ENCODE results near the gene IGF2R. TPM values are rescaled to one million over a fixed set of nuclear protein-coding genes. Genes with fewer than 3 reads are reported as not detected.

Gene IGF2R
- total RNA-seq, 4 donors from 2014 or later: 48.8 to 106 (median 92.3) TPM

GRCh38 chr6:160078883-160079685 lies 110.2 kb downstream of the IGF2R start:
- H3K9me3 ChIP-seq: no peaks in the 10 kb centered on the region
- no peak overlapping the region for H3K27ac ChIP-seq
- no peaks in the 10 kb centered on the region for H3K27me3 ChIP-seq
- 97% methylated on average over 23 of the region's 23 CpGs; no CpG with 5 or more reads in 1 of the 2 donors for WGBS, 2 donors (ENCODE audit: low coverage in 1 of 2)
- intact Hi-C loops (cut with DNase I; ENCODE audit: low total_unique reads) (no loop called here), in situ Hi-C loops (cut with MboI; ENCODE audit: low pct_ligation_motif_present in 1 of 4, low pct_unique_long_range_greater_than_20kb in 1 of 4, low sequenced_read_pairs in 3 of 4) (no loop called here)
- TF ChIP-seq, protein P1, sequence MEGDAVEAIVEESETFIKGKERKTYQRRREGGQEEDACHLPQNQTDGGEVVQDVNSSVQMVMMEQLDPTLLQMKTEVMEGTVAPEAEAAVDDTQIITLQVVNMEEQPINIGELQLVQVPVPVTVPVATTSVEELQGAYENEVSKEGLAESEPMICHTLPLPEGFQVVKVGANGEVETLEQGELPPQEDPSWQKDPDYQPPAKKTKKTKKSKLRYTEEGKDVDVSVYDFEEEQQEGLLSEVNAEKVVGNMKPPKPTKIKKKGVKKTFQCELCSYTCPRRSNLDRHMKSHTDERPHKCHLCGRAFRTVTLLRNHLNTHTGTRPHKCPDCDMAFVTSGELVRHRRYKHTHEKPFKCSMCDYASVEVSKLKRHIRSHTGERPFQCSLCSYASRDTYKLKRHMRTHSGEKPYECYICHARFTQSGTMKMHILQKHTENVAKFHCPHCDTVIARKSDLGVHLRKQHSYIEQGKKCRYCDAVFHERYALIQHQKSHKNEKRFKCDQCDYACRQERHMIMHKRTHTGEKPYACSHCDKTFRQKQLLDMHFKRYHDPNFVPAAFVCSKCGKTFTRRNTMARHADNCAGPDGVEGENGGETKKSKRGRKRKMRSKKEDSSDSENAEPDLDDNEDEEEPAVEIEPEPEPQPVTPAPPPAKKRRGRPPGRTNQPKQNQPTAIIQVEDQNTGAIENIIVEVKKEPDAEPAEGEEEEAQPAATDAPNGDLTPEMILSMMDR (IDR thresholded peaks at IDR 0.05): no peak
- no peak for TF ChIP-seq POLR2AphosphoS5 (IDR thresholded peaks at IDR 0.05)
- no peak for TF ChIP-seq POLR2A (IDR thresholded peaks at IDR 0.05)
- no peak for TF ChIP-seq EP300 (IDR thresholded peaks at IDR 0.05; ENCODE audit: low read depth)
- DNase-seq: no peak
- H3K4me3 ChIP-seq: no peak overlapping the region
- H3K36me3 ChIP-seq: peaks cover 0 to 58% (median 13%) of the 10 kb centered on the region in 4 donors
- H3K4me1 ChIP-seq: no peaks in the 10 kb centered on the region

GRCh38 chr6:160079686-160080043 lies 110.8 kb downstream of the IGF2R start:
- H3K4me3 ChIP-seq: no peak overlapping the region
- no peaks in the 10 kb centered on the region for H3K4me1 ChIP-seq
- no peak overlapping the region for H3K27ac ChIP-seq
- no peaks in the 10 kb centered on the region for H3K9me3 ChIP-seq
- in situ Hi-C loops (cut with MboI; ENCODE audit: low pct_ligation_motif_present in 1 of 4, low pct_unique_long_range_greater_than_20kb in 1 of 4, low sequenced_read_pairs in 3 of 4): loop anchor here in 1 of 4 donors (10.0 kb wide), 1 partner anchor 375 kb away; no protein-coding TSS in a partner anchor
- intact Hi-C loops (cut with DNase I; ENCODE audit: low total_unique reads): no loop called here
- H3K27me3 ChIP-seq: no peaks in the 10 kb centered on the region
- DNase-seq: no peak
- H3K36me3 ChIP-seq: peaks cover 0 to 58% (median 15%) of the 10 kb centered on the region in 4 donors
- TF ChIP-seq POLR2A (IDR thresholded peaks at IDR 0.05) (no peak), POLR2AphosphoS5 (IDR thresholded peaks at IDR 0.05) (no peak), EP300 (IDR thresholded peaks at IDR 0.05; ENCODE audit: low read depth) (no peak)
- TF ChIP-seq, protein P1 (IDR thresholded peaks at IDR 0.05): no peak
- 95 to 100% methylated on average over 2 to 12 of the region's 12 CpGs for WGBS, 2 donors (ENCODE audit: low coverage in 1 of 2)

- in situ Hi-C loops (cut with MboI; ENCODE audit: low pct_ligation_motif_present in 1 of 4, low pct_unique_long_range_greater_than_20kb in 1 of 4, low sequenced_read_pairs in 3 of 4) (loop anchor here in 1 of 4 donors (10.0 kb wide), 1 partner anchor 375 kb away; no protein-coding TSS in a partner anchor), intact Hi-C loops (cut with DNase I; ENCODE audit: low total_unique reads) (no loop called here)
These were observed 111.2 kb downstream of the IGF2R start for GRCh38 chr6:160080097-160080496.

GRCh38 chr6:160081398-160081797 lies 112.5 kb downstream of the IGF2R start:
- no peaks in the 10 kb centered on the region for H3K27me3 ChIP-seq
- H3K36me3 ChIP-seq: peaks cover 0 to 55% (median 20%) of the 10 kb centered on the region in 4 donors
- DNase-seq: no peak
- H3K9me3 ChIP-seq: no peaks in the 10 kb centered on the region
- H3K4me3 ChIP-seq: no peak overlapping the region
- in situ Hi-C loops (cut with MboI; ENCODE audit: low pct_ligation_motif_present in 1 of 4, low pct_unique_long_range_greater_than_20kb in 1 of 4, low sequenced_read_pairs in 3 of 4): loop anchor here in 1 of 4 donors (10.0 kb wide), 1 partner anchor 373 kb away; no protein-coding TSS in a partner anchor
- intact Hi-C loops (cut with DNase I; ENCODE audit: low total_unique reads): no loop called here
- 93 to 98% methylated on average over 5 to 11 of the region's 11 CpGs for WGBS, 2 donors (ENCODE audit: low coverage in 1 of 2)
- no peak for TF ChIP-seq EP300 (IDR thresholded peaks at IDR 0.05; ENCODE audit: low read depth)
- no peak for TF ChIP-seq POLR2AphosphoS5 (IDR thresholded peaks at IDR 0.05)
- no peak for TF ChIP-seq POLR2A (IDR thresholded peaks at IDR 0.05)
- TF ChIP-seq, protein P1 (IDR thresholded peaks at IDR 0.05): no peak
- peaks cover 0 to 7% (median 2%) of the 10 kb centered on the region in 4 donors for H3K4me1 ChIP-seq
- H3K27ac ChIP-seq: no peak overlapping the region

More at GRCh38 chr6:160080097-160080496, 111.2 kb downstream of the IGF2R start:
- 97% methylated on average over 17 of the region's 17 CpGs; no CpG with 5 or more reads in 1 of the 2 donors for WGBS, 2 donors (ENCODE audit: low coverage in 1 of 2)
- no peaks in the 10 kb centered on the region for H3K9me3 ChIP-seq
- no peak overlapping the region for H3K27ac ChIP-seq
- no peak for TF ChIP-seq EP300 (IDR thresholded peaks at IDR 0.05; ENCODE audit: low read depth)
- no peak for TF ChIP-seq POLR2AphosphoS5 (IDR thresholded peaks at IDR 0.05)
- TF ChIP-seq, protein P1 (IDR thresholded peaks at IDR 0.05): no peak
- TF ChIP-seq POLR2A (IDR thresholded peaks at IDR 0.05): no peak
- peaks cover 0 to 4% (median 1%) of the 10 kb centered on the region in 4 donors for H3K4me1 ChIP-seq
- H3K27me3 ChIP-seq: no peaks in the 10 kb centered on the region
- H3K36me3 ChIP-seq: peaks cover 0 to 58% (median 18%) of the 10 kb centered on the region in 4 donors
- DNase-seq: no peak
- H3K4me3 ChIP-seq: no peak overlapping the region
